ENCODE results near the gene CDC42. TPM values are rescaled to one million over a fixed set of nuclear protein-coding genes. Genes with fewer than 3 reads are reported as not detected.

The CDC42 gene
- total and polyA plus RNA-seq, 2 of the 13 experiments (the other 11 are each of a cell fraction or from before 2014, with no cell fraction given), result 138 to 237 TPM

- TF ChIP-seq MXD1 (CRISPR knock-in tag; IDR thresholded peaks at IDR 0.05) (no peak), BCL3 (CRISPR knock-in tag; IDR thresholded peaks at IDR 0.05) (peak; percentile 68; the same call in 1 of the 2 replicates), ZNF652 (CRISPR knock-in tag; IDR thresholded peaks at IDR 0.05; ENCODE audit: borderline replicate concordance, low read depth) (peak; percentile 99), SMC3 (IDR thresholded peaks at IDR 0.05; ENCODE audit: low read length) (no peak), ATAD3A (CRISPR knock-in tag; IDR thresholded peaks at IDR 0.05) (no peak; the same call in 1 of the 2 replicates), YEATS4 (CRISPR knock-in tag; IDR thresholded peaks at IDR 0.05; ENCODE audit: borderline replicate concordance) (peak; percentile 21; the same call in 1 of the 2 replicates), ZNF891 (CRISPR knock-in tag; IDR thresholded peaks at IDR 0.05) (no peak; the same call in 1 of the 2 replicates), HMG20A (CRISPR knock-in tag; IDR thresholded peaks at IDR 0.05; ENCODE audit: borderline replicate concordance) (no peak), ZKSCAN1 (IDR thresholded peaks at IDR 0.05; ENCODE audit: low read length) (no peak), JARID2 (CRISPR knock-in tag; IDR thresholded peaks at IDR 0.05; ENCODE audit: insufficient replicate concordance) (no peak), ZSCAN9 (CRISPR knock-in tag; IDR thresholded peaks at IDR 0.05; ENCODE audit: borderline replicate concordance) (no peak), ZNF577 (CRISPR knock-in tag; IDR thresholded peaks at IDR 0.05; ENCODE audit: borderline replicate concordance, low read depth) (no peak), SIX1 (CRISPR knock-in tag; IDR thresholded peaks at IDR 0.05; ENCODE audit: borderline replicate concordance) (no peak), NFAT5 (CRISPR knock-in tag; IDR thresholded peaks at IDR 0.05) (no peak), MEIS2 (CRISPR knock-in tag; IDR thresholded peaks at IDR 0.05) (peak; percentile 69; the same call in 1 of the 2 replicates), KLF6 (CRISPR knock-in tag; IDR thresholded peaks at IDR 0.05) (no peak), ZNF263 (CRISPR knock-in tag; IDR thresholded peaks at IDR 0.05) (peak; percentile 34; the same call in 1 of the 2 replicates), CREB3 (CRISPR knock-in tag; IDR thresholded peaks at IDR 0.05) (peak; percentile 81; the same call in 1 of the 2 replicates), ZNF784 (CRISPR knock-in tag; IDR thresholded peaks at IDR 0.05; ENCODE audit: borderline replicate concordance) (peak; percentile 70; the same call in 1 of the 2 replicates), ZNF879 (CRISPR knock-in tag; IDR thresholded peaks at IDR 0.05) (0 out of 2 replicates have a peak, but pooled peaks have one; percentile 50), ZNF562 (CRISPR knock-in tag; IDR thresholded peaks at IDR 0.05; ENCODE audit: borderline replicate concordance) (no peak; the same call in 1 of the 2 replicates)
These were observed 26.9 kb upstream of the CDC42 start (continued) for GRCh38 chr1:22025368-22026155.

Measured in HepG2 (cell line).